Measurements from ENCODE around the gene WLS.

The WLS gene

GRCh38 chr1:68175621-68176398 lies 56.5 kb downstream of the WLS start:
- ATAC-seq = no peak
- no peak for TF ChIP-seq TOX (CRISPR knock-in tag; IDR thresholded peaks at IDR 0.05; ENCODE audit: borderline replicate concordance)
- TF ChIP-seq ESRRG (CRISPR knock-in tag; IDR thresholded peaks at IDR 0.05) = no peak
- peak; percentile 45; the same call in 1 of the 2 replicates for TF ChIP-seq TSHZ2 (CRISPR knock-in tag; IDR thresholded peaks at IDR 0.05)
- TF ChIP-seq GLIS3 (CRISPR knock-in tag; IDR thresholded peaks at IDR 0.05) = no peak
- TF ChIP-seq PATZ1 (CRISPR knock-in tag; IDR thresholded peaks at IDR 0.05; ENCODE audit: borderline replicate concordance) = no peak
- TF ChIP-seq ZNF70 (CRISPR knock-in tag; IDR thresholded peaks at IDR 0.05) = no peak
- TF ChIP-seq ISL1 (CRISPR knock-in tag; IDR thresholded peaks at IDR 0.05) = no peak
- TF ChIP-seq POU6F1 (CRISPR knock-in tag; IDR thresholded peaks at IDR 0.05; ENCODE audit: borderline replicate concordance, low read depth) = no peak

- ATAC-seq = no peak; the same call in 2 of the 3 replicates
- TF ChIP-seq CSRNP3 (CRISPR knock-in tag; IDR thresholded peaks at IDR 0.05) = no peak
- TF ChIP-seq ZFP3 (CRISPR knock-in tag; IDR thresholded peaks at IDR 0.05) = no peak
- no peak for TF ChIP-seq BACH2 (CRISPR knock-in tag; IDR thresholded peaks at IDR 0.05; ENCODE audit: borderline replicate concordance)
- no peak for TF ChIP-seq OSR1 (CRISPR knock-in tag; IDR thresholded peaks at IDR 0.05)
- no peak for TF ChIP-seq CREB5 (CRISPR knock-in tag; IDR thresholded peaks at IDR 0.05; ENCODE audit: low read depth)
- no peak for TF ChIP-seq POU6F1 (CRISPR knock-in tag; IDR thresholded peaks at IDR 0.05; ENCODE audit: borderline replicate concordance, low read depth)
- no peak for TF ChIP-seq ARNTL (CRISPR knock-in tag; IDR thresholded peaks at IDR 0.05; ENCODE audit: borderline replicate concordance, low read depth)
- no peak for TF ChIP-seq ISL1 (CRISPR knock-in tag; IDR thresholded peaks at IDR 0.05)
- no peak for TF ChIP-seq ZFP30 (CRISPR knock-in tag; IDR thresholded peaks at IDR 0.05)
- no peak for TF ChIP-seq TOX (CRISPR knock-in tag; IDR thresholded peaks at IDR 0.05; ENCODE audit: borderline replicate concordance)
- no peak for TF ChIP-seq ZNF8 (CRISPR knock-in tag; IDR thresholded peaks at IDR 0.05)
- no peak for TF ChIP-seq SNAI2 (CRISPR knock-in tag; IDR thresholded peaks at IDR 0.05)
Observed at GRCh38 chr1:68174738-68175113, 57.6 kb downstream of the WLS start.
